HepG2 (cell line): Measurements from ENCODE around the gene TRIM31. TPM values are rescaled to one million over a fixed set of nuclear protein-coding genes. Genes with fewer than 3 reads are reported as not detected.

Experiments
- ATF1 ChIP-seq: IDR thresholded peaks from 2 replicates; pipeline ENCODE4 v1.6.1; 2016; ENCODE audit warnings: mild to moderate bottlenecking, control low read depth
- HMG20A ChIP-seq: IDR thresholded peaks from 2 replicates; pipeline ENCODE4 v1.6.1; 2016; ENCODE audit warnings: borderline replicate concordance
- JARID2 ChIP-seq: sonication (generic); formaldehyde crosslinking; IDR thresholded peaks from 2 replicates; pipeline ENCODE4 v1.8.1; 2023; ENCODE audit warnings: missing genetic modification reagents, inconsistent platforms; ENCODE audit not compliant: insufficient replicate concordance
- MAFG ChIP-seq: sonication (generic); formaldehyde crosslinking; IDR thresholded peaks from 2 replicates; pipeline ENCODE4 v1.5.1; 2020; ENCODE audit warnings: mild to moderate bottlenecking, missing genetic modification reagents
- MBNL3 ChIP-seq: fragments of 250-450 bp; sonication (Bioruptor Pico); conservative IDR thresholded peaks from 2 replicates; pipeline ENCODE4 v1.8.0; 2022; ENCODE audit warnings: mild to moderate bottlenecking, inconsistent platforms
- NR1H2 ChIP-seq: sonication (generic); formaldehyde crosslinking; IDR thresholded peaks from 2 replicates; pipeline ENCODE4 v1.8.1; 2022; ENCODE audit warnings: low read depth, missing genetic modification reagents, borderline replicate concordance
- NR2C2 ChIP-seq: sonication (generic); formaldehyde crosslinking; IDR thresholded peaks from 2 replicates; pipeline ENCODE4 v1.4.0; 2020; ENCODE audit warnings: missing genetic modification reagents, mild to moderate bottlenecking, moderate library complexity, borderline replicate concordance
- NR2F6 ChIP-seq, 2 experiments: IDR thresholded peaks; 2 replicates each; pipeline ENCODE4 v1.6.1; 2016; ENCODE audit warnings: antibody characterized with exemption in 1 of 2, mild to moderate bottlenecking in 1 of 2
- RXRA ChIP-seq: sonication (generic); formaldehyde crosslinking; IDR thresholded peaks from 2 replicates; pipeline ENCODE4 v1.5.1; 2020; ENCODE audit warnings: missing genetic modification reagents
- SNAPC2 ChIP-seq: sonication (generic); formaldehyde crosslinking; IDR thresholded peaks from 2 replicates; pipeline ENCODE4 v1.8.1; 2022; ENCODE audit warnings: mild to moderate bottlenecking, missing genetic modification reagents
- SOX5 ChIP-seq: IDR thresholded peaks from 2 replicates; pipeline ENCODE4 v1.6.1; 2016; ENCODE audit warnings: borderline replicate concordance
- SRY ChIP-seq: sonication (generic); formaldehyde crosslinking; IDR thresholded peaks from 2 replicates; pipeline ENCODE4 v1.8.0; 2022; ENCODE audit warnings: mild to moderate bottlenecking, missing genetic modification reagents
- ZBTB4 ChIP-seq: sonication (generic); formaldehyde crosslinking; IDR thresholded peaks from 2 replicates; pipeline ENCODE4 v1.4.0; 2020; ENCODE audit warnings: missing genetic modification reagents, mild to moderate bottlenecking, borderline replicate concordance
- ZNF337 ChIP-seq: sonication (generic); formaldehyde crosslinking; IDR thresholded peaks from 2 replicates; pipeline ENCODE4 v1.5.1; 2020; ENCODE audit warnings: missing genetic modification reagents, low read depth, mild to moderate bottlenecking, borderline replicate concordance
- ZNF549 ChIP-seq: sonication (generic); formaldehyde crosslinking; IDR thresholded peaks from 2 replicates; pipeline ENCODE4 v1.5.0; 2020; ENCODE audit warnings: missing genetic modification reagents
- ZNF570 ChIP-seq: sonication (generic); formaldehyde crosslinking; IDR thresholded peaks from 2 replicates; pipeline ENCODE4 v1.4.0; 2020; ENCODE audit warnings: mild to moderate bottlenecking, missing genetic modification reagents, borderline replicate concordance
- ZNF644 ChIP-seq: IDR thresholded peaks from 2 replicates; pipeline ENCODE4 v1.6.1; 2016; ENCODE audit warnings: low read depth
- ZSCAN29 ChIP-seq: sonication (generic); formaldehyde crosslinking; conservative IDR thresholded peaks from 2 replicates; pipeline ENCODE4 v1.4.0; 2020; ENCODE audit warnings: mild to moderate bottlenecking, missing genetic modification reagents
- polyA plus RNA-seq, 8 experiments: library from polyadenylated mRNA; depleted of rRNA in 3 of 8; stranded (reverse) in 7 of 8; unstranded in 1 of 8; fragments of >200 nt; fragmentation: Illumina TruSeq in 4 of 8; extraction: Trizol in 4 of 8; gene quantifications; 2 replicates each; pipeline versions ENCODE4 v1.2.1 to v1.2.3, GENCODE V29; 2011 to 2016; ENCODE audit warnings: low read depth in 4 of 8, missing spikeins in 1 of 8, mixed read lengths in 1 of 8; ENCODE audit not compliant: insufficient read depth in 1 of 8
- total RNA-seq, 5 experiments: library from RNA; depleted of rRNA; stranded (reverse); fragments of >200 nt; fragmentation: Illumina TruSeq; extraction: Trizol; gene quantifications; 2 replicates each; pipeline ENCODE4 v1.2.3, GENCODE V29; 2016; ENCODE audit warnings: low read depth in 1 of 5
- TF ChIP-seq, protein P1 (sequence below): sonication (generic); formaldehyde crosslinking; conservative IDR thresholded peaks from 2 replicates; pipeline ENCODE4 v1.4.0; 2020; ENCODE audit warnings: missing genetic modification reagents
- TF ChIP-seq, protein P2 (sequence below): sonication (generic); formaldehyde crosslinking; IDR thresholded peaks from 2 replicates; pipeline ENCODE4 v1.4.0; 2020; ENCODE audit warnings: missing genetic modification reagents, borderline replicate concordance
- TF ChIP-seq, protein P3 (sequence below): fragments of 450-650 bp; IDR thresholded peaks from 2 replicates; pipeline ENCODE4 v1.6.1; 2017; ENCODE audit warnings: mild to moderate bottlenecking

TRIM31 gene
- total and polyA plus RNA-seq, 2 of the 13 experiments (the other 11 are each of a cell fraction or from before 2014, with no cell fraction given), result 0.13 to 0.51 TPM

DNA sequence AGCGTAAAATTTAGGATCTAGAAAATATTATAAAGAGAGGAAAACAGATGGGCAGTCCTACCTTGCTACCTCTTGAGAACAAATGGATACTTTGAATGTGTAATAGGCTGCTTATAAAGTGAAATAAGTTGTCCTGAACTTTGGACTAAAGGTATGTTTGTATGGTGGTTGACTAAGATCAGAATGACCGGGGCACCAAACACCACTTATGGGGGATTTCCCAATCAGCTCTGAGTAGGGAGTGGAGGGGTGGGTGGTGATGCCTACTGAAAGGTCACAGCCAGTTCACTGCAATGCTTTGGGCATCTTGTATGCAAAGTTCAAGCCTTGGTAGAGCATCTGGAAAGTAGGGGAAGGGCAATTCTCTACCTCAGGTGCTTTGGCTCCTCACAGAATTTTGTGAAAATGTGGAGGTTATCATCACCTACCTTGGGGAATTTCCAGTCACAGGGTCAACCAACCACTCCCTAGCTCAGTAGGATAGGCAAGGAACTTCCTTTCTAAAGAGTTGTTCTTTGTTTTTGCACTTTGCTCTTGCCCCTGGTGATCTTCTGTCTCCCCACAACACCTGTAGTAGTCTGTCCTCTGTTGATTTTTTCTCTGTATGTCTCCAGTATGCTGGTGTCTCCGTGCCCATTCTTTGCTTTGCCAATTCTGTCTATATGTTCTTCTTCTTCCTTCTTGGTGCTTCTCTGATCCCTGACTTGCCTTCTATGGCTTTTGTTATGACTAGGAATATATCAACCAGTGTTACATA lies at the start of gene TRIM31 (continued):
- TF ChIP-seq RXRA (CRISPR knock-in tag) (peak; percentile 69; the same call in 1 of the 2 replicates), ZBTB4 (CRISPR knock-in tag) (no peak), JARID2 (CRISPR knock-in tag) (no peak), ZSCAN29 (CRISPR knock-in tag) (no peak), ATF1 (0 out of 2 replicates have a peak, but pooled peaks have one; percentile 39), ZNF644 (CRISPR knock-in tag) (peak; percentile 53; the same call in 1 of the 2 replicates), NR1H2 (CRISPR knock-in tag) (no peak), MBNL3 (CRISPR knock-in tag) (no peak), SNAPC2 (CRISPR knock-in tag) (no peak), NR2C2 (peak; percentile 38; the same call in 1 of the 2 replicates), SRY (CRISPR knock-in tag) (no peak), ZNF549 (CRISPR knock-in tag) (no peak), HMG20A (CRISPR knock-in tag) (peak; percentile 27; the same call in 1 of the 2 replicates), ZNF570 (CRISPR knock-in tag) (no peak), SOX5 (CRISPR knock-in tag) (no peak), NR2F6 (IDR thresholded peaks at IDR 0.05) (no peak), NR2F6 (CRISPR knock-in tag; IDR thresholded peaks at IDR 0.05) (peak; percentile 33; the same call in 1 of the 2 replicates), ZNF337 (CRISPR knock-in tag) (no peak), MAFG (CRISPR knock-in tag) (no peak)
- TF ChIP-seq, protein P1, sequence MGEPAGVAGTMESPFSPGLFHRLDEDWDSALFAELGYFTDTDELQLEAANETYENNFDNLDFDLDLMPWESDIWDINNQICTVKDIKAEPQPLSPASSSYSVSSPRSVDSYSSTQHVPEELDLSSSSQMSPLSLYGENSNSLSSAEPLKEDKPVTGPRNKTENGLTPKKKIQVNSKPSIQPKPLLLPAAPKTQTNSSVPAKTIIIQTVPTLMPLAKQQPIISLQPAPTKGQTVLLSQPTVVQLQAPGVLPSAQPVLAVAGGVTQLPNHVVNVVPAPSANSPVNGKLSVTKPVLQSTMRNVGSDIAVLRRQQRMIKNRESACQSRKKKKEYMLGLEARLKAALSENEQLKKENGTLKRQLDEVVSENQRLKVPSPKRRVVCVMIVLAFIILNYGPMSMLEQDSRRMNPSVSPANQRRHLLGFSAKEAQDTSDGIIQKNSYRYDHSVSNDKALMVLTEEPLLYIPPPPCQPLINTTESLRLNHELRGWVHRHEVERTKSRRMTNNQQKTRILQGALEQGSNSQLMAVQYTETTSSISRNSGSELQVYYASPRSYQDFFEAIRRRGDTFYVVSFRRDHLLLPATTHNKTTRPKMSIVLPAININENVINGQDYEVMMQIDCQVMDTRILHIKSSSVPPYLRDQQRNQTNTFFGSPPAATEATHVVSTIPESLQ, result no peak
- TF ChIP-seq, protein P2, sequence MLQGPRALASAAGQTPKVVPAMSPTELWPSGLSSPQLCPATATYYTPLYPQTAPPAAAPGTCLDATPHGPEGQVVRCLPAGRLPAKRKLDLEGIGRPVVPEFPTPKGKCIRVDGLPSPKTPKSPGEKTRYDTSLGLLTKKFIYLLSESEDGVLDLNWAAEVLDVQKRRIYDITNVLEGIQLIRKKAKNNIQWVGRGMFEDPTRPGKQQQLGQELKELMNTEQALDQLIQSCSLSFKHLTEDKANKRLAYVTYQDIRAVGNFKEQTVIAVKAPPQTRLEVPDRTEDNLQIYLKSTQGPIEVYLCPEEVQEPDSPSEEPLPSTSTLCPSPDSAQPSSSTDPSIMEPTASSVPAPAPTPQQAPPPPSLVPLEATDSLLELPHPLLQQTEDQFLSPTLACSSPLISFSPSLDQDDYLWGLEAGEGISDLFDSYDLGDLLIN (CRISPR knock-in tag), result no peak
- TF ChIP-seq, protein P3, sequence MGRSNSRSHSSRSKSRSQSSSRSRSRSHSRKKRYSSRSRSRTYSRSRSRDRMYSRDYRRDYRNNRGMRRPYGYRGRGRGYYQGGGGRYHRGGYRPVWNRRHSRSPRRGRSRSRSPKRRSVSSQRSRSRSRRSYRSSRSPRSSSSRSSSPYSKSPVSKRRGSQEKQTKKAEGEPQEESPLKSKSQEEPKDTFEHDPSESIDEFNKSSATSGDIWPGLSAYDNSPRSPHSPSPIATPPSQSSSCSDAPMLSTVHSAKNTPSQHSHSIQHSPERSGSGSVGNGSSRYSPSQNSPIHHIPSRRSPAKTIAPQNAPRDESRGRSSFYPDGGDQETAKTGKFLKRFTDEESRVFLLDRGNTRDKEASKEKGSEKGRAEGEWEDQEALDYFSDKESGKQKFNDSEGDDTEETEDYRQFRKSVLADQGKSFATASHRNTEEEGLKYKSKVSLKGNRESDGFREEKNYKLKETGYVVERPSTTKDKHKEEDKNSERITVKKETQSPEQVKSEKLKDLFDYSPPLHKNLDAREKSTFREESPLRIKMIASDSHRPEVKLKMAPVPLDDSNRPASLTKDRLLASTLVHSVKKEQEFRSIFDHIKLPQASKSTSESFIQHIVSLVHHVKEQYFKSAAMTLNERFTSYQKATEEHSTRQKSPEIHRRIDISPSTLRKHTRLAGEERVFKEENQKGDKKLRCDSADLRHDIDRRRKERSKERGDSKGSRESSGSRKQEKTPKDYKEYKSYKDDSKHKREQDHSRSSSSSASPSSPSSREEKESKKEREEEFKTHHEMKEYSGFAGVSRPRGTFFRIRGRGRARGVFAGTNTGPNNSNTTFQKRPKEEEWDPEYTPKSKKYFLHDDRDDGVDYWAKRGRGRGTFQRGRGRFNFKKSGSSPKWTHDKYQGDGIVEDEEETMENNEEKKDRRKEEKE, result no peak
